ENCODE results near the gene KDELR1. TPM values are rescaled to one million over a fixed set of nuclear protein-coding genes. Genes with fewer than 3 reads are reported as not detected.

KDELR1 gene
- total and polyA plus RNA-seq, 7 donors, result 61.5 to 195 (median 76.8) TPM

- H3K27ac ChIP-seq, result no peak overlapping the region
- H3K27me3 ChIP-seq, result no peaks in the 10 kb centered on the region
- no peaks in the 10 kb centered on the region for H3K9me3 ChIP-seq
- intact Hi-C loops (cut with DNase I), result no loop called here
- TF ChIP-seq EP300 (IDR thresholded peaks at IDR 0.05) (no peak), POLR2A (IDR thresholded peaks at IDR 0.05) (no peak), POLR2AphosphoS5 (IDR thresholded peaks at IDR 0.05) (no peak)
- TF ChIP-seq, protein P1, sequence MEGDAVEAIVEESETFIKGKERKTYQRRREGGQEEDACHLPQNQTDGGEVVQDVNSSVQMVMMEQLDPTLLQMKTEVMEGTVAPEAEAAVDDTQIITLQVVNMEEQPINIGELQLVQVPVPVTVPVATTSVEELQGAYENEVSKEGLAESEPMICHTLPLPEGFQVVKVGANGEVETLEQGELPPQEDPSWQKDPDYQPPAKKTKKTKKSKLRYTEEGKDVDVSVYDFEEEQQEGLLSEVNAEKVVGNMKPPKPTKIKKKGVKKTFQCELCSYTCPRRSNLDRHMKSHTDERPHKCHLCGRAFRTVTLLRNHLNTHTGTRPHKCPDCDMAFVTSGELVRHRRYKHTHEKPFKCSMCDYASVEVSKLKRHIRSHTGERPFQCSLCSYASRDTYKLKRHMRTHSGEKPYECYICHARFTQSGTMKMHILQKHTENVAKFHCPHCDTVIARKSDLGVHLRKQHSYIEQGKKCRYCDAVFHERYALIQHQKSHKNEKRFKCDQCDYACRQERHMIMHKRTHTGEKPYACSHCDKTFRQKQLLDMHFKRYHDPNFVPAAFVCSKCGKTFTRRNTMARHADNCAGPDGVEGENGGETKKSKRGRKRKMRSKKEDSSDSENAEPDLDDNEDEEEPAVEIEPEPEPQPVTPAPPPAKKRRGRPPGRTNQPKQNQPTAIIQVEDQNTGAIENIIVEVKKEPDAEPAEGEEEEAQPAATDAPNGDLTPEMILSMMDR (IDR thresholded peaks at IDR 0.05), result no peak
- no peak overlapping the region for H3K4me3 ChIP-seq
- WGBS, 2 donors, result 94 to 96% methylated on average over 23 of the region's 23 CpGs
- H3K36me3 ChIP-seq, result peaks cover 0 to 12% (median 0%) of the 10 kb centered on the region in 4 donors
- no peak for DNase-seq
- H3K4me1 ChIP-seq, result peaks cover 0 to 2% (median 0%) of the 10 kb centered on the region in 4 donors
Observed at GRCh38 chr19:48342841-48343540, 48.4 kb downstream of the KDELR1 start.

GRCh38 chr19:48342414-48342738, 49.0 kb downstream of the KDELR1 start:
- Histone ChIP-seq H3K4me1 (no peaks in the 10 kb centered on the region), H3K27ac (no peak overlapping the region), H3K36me3 (peaks cover 0 to 12% (median 0%) of the 10 kb centered on the region in 4 donors), H3K27me3 (no peaks in the 10 kb centered on the region), H3K4me3 (no peak overlapping the region), H3K9me3 (no peaks in the 10 kb centered on the region)
- TF ChIP-seq, protein P1 (IDR thresholded peaks at IDR 0.05), result no peak
- TF ChIP-seq EP300 (IDR thresholded peaks at IDR 0.05), result no peak
- TF ChIP-seq POLR2A (IDR thresholded peaks at IDR 0.05), result no peak
- TF ChIP-seq POLR2AphosphoS5 (IDR thresholded peaks at IDR 0.05), result no peak
- intact Hi-C loops (cut with DNase I), result no loop called here
- DNase-seq, result no peak
- WGBS, 2 donors, result 95 to 96% methylated on average over 20 of the region's 20 CpGs

DNA sequence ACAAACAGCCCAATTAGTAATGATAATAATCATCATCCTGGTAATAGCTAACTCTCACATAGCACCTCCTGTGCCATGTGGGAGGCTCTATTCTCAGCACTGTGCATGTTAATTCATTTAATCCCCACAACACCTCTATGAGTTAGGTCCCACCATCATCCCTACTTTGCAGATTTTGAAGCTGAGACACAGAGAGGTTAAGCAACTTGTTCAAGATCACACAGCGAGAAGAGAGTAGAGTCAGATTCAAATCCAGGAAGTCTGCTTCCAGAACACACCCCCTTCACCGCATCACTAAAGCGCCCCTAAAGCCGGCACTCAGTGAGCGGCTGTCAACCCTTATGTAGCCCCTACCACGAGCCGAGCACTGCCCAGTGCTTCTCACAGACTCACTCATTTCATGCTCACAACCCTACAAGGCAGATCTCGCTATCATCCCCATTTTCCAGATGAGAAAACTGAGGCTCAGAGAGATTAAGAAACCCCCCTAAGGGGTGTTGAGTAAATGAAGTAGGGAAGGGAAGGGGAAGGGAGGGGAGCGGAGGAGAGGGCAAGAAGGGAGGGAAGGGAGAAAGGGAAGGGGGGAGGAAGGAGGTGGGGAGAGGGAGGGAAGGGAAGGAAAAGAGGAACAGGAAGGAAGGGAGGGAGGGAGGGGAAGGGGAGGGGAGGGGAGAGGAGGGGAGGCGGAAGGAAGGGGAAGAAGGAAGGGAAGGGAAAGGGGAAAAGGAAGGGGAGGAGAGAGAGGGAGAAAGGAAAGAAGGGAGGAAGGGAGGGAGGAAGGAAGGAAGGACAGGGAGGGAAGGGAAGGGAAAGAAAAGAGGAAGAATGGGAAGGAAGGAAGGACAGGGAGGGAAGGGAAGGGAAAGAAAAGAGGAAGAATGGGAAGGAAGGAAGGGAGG, 49.6 kb downstream of the KDELR1 start:
- TF ChIP-seq, protein P1 (IDR thresholded peaks at IDR 0.05), result no peak
- TF ChIP-seq POLR2A (IDR thresholded peaks at IDR 0.05) (no peak), POLR2AphosphoS5 (IDR thresholded peaks at IDR 0.05) (no peak), EP300 (IDR thresholded peaks at IDR 0.05) (no peak)
- H3K9me3 ChIP-seq, result no peaks in the 10 kb centered on the region
- intact Hi-C loops (cut with DNase I), result no loop called here
- peaks cover 0 to 12% (median 0%) of the 10 kb centered on the region in 4 donors for H3K36me3 ChIP-seq
- no peak for DNase-seq
- no peaks in the 10 kb centered on the region for H3K4me1 ChIP-seq
- WGBS, 2 donors, result 97% methylated on average over 10 of the region's 10 CpGs
- H3K4me3 ChIP-seq, result no peak overlapping the region
- H3K27me3 ChIP-seq, result no peaks in the 10 kb centered on the region
- H3K27ac ChIP-seq, result no peak overlapping the region

DNA sequence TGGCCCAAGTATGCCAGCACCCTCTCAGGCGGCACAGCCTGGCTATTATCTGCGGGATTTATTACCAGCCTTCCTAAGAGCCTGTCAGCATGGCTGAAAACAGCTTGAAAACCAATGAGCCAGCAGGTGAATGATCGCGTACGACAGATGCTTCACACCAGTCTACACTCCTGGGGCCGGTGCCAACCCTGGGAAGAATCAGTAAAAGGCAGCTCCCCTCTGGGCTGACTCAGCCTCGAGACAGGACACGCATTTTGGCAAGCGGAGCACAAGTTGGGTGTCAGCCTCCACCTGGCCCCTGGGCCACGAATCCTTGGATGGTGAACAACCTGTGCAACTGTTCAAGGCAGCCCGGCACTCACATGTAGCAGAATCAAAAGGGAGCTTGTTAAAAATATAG, 50.4 kb downstream of the KDELR1 start:
- H3K4me1 ChIP-seq, result no peaks in the 10 kb centered on the region
- H3K27me3 ChIP-seq, result no peaks in the 10 kb centered on the region
- no peaks in the 10 kb centered on the region for H3K9me3 ChIP-seq
- H3K27ac ChIP-seq, result no peak overlapping the region
- TF ChIP-seq EP300 (IDR thresholded peaks at IDR 0.05) (no peak), POLR2A (IDR thresholded peaks at IDR 0.05) (no peak), POLR2AphosphoS5 (IDR thresholded peaks at IDR 0.05) (no peak)
- TF ChIP-seq, protein P1 (IDR thresholded peaks at IDR 0.05), result no peak
- no peak overlapping the region for H3K4me3 ChIP-seq
- peaks cover 0 to 12% (median 0%) of the 10 kb centered on the region in 4 donors for H3K36me3 ChIP-seq
- 94% methylated on average over 11 of the region's 11 CpGs for WGBS, 2 donors
- DNase-seq, result no peak
- intact Hi-C loops (cut with DNase I), result no loop called here
